Stimulated activated CD8-positive, alpha-beta memory T cell treated with anti-CD3 and anti-CD28 coated beads, Interleukin-4, amount 100 ng/mL, for 24 hours (primary cell): ENCODE results near the gene TBRG4.
A peak's percentile ranks its signal among the peaks of the same experiment; 100 is the strongest.
"Not testable (repeated sequence)": the region's sequence is repeated elsewhere in the genome, so short reads cannot be mapped to it uniquely, and the experiment has no call there.

Source experiments
- DNase-seq: peaks from one replicate; pipeline ENCODE4 v3.0.0-alpha.2; 2020; ENCODE audit warnings: low read depth

The TBRG4 gene

GRCh38 chr7:45111298-45112223 lies at the start of gene TBRG4:
TBRG4 (minus strand) TSS chr7:45111697; CDS start chr7:45109237, 2,460 bp downstream.
- peak; percentile 94 for DNase-seq

DNA sequence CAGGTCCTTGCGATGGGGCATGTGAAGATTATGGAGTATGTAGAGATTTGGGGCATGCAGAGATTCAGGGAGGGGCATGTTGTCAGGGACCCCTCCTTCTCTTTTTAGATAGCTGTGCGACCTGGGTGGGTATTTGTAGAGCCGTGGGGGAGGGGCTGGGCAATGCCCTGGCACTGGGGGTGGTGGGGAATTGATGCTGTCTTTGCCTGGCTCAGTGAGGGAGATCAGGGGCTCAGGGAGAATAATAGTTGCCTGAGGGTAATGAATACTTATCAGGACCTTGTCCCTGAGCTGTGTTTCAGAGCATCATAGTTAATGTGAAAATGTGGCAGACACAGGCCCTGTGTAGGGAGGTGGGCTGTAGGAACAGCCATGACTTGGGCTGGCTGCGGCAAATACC lies 49.6 kb upstream of the TBRG4 start:
- no peak for DNase-seq

DNA sequence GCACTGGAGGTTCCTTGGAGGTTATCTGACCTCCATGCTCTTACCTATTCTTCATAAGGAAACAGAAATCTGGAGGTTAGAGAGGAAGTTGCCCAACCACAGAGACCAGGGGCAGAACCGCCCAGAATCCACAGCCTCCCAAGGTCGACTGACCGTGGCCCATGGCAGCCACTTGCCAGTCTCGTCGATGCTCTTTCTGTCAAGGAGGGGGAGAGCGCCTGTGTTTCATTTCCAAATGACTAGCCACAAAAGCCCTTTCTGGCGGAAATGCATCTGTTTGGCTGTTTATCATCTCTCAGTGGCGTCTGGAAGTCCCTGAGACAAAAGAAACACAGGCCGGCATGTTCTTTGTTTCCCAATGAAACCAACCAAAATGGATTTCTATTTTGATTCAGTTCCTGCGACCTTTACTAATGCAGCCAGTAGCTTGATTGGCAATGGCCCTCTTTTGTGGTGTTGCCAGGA lies 49.0 kb upstream of the TBRG4 start:
- no peak for DNase-seq

- no peak for DNase-seq
These were observed 47.8 kb upstream of the TBRG4 start for GRCh38 chr7:45159296-45159695.

DNA sequence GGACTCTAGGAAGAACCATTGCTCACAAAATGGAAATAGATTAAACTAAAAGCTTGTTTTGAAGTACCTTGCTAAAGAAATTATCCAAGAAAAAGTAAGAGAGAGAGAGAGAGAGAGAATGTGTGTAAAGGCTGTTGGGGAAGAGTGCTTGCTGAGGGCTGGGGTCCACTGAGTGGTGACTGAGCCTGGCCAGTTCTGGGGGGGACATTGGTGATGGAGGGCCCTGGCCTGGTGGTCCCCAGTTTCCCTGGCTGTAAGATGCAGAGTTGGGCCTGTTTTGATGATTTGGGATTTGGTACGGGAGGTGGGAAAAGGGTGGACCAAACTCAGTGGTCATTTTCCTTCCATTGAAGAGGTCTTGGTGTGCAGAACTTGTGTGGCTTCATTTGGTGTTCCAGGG lies 47.0 kb upstream of the TBRG4 start:
- DNase-seq: no peak

DNA sequence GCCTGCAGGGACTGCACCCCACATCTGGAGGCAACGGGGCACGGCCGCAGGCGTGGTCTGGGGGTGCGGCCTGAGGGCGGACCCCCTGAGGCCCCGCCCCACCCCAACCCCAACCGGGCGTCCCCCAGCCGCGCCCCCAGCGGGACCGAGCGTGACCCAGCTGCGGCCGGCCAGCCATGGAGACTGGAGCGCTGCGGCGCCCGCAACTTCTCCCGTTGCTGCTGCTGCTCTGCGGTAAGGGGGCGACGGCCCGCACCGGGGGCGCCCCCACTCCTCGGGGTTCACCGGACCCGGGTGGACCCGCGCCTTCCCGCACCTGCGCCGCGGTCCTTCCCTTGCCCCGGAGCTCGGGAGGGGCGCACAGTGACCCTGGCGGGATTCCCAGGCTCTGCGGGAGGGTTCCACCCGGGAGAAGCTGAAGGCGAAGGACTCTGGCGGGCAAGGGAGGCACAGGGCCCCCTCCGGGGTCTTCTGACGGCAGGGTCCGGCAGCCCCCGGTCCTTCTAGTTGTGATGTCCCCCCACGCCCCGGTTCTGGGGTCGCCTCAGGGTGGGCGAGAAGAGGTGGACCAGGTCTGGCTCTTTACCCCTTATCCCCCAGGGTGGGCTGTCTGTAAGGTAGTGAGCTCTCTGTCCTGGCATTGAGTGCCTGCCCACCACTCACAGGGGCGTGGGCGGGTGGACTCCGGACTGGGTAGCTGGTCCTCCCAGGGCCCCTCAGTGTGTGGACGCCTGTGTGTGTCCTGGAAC lies 46.3 kb upstream of the TBRG4 start, which contains the start of gene RAMP3:
Gene RAMP3 (plus strand): TSS at position 139 of the 749 bp plus-strand sequence. CDS start 38 bp downstream, at position 177.
- no peak for DNase-seq

GRCh38 chr7:45157286-45157652 lies 45.8 kb upstream of the TBRG4 start:
- no peak for DNase-seq

GRCh38 chr7:45156516-45157272 lies 45.2 kb upstream of the TBRG4 start:
- no peak for DNase-seq

GRCh38 chr7:45155941-45156340 lies 44.4 kb upstream of the TBRG4 start:
- DNase-seq: no peak

- DNase-seq: no peak
These were observed 43.9 kb upstream of the TBRG4 start for GRCh38 chr7:45155357-45155900.

DNA sequence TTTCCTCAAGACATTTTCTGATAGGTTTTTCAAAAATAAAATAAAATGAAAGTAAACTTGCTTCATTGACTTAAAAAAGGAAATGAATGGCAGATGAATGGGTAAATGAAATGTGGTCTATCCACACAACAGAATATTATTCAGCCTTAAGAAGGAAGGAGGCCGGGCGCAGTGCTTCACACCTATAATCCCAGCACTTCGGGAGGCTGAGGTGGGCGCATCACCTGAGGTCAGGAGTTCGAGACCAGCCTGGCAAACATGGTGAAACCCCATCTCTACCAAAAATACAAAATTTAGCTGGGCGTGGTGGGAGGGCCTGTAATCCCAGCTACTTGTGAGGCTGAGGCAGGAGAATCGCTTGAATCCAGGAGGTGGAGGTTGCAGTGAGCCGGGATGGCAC lies 42.4 kb upstream of the TBRG4 start:
- DNase-seq: not testable (repeated sequence)

DNA sequence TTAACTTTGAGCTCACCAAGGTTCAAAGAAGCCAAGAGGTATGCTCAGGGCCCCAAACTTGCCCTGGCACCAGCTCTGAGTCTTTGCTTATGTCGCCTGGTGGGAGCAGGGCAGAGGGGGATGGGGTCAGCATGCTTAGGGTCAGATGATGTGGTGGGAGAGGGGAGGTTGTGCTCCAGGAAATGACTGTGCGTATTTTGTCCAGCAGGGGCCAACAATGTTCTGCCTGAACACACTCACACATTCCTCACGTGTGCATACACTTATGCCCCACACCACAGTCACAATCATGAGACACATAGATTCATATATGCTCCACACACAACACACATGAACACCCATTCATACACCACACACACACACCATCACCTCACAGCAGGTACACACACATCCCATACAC lies 41.7 kb upstream of the TBRG4 start:
- no peak for DNase-seq

DNA sequence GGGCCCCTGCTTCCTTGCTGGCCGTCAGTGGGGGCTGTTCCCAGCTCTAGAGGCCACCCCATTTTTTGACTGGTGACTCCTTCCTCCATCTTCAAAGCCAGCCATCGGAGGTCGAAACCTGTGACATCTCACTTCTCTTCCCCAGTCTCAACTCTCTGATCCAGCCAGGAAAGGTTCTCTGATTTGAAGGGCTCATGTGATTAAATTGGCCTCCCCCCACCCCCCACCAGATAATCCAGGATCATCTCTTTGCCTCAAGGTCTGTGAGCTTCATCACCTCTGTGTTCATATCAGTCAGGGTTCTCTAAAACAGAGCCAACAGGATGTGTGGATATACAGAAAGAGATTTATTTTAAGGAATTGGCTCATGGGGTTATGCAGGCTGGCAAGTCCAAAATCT lies 40.5 kb upstream of the TBRG4 start:
- no peak for DNase-seq

- DNase-seq: no peak
These were observed 39.7 kb upstream of the TBRG4 start for GRCh38 chr7:45151131-45151684.

DNA sequence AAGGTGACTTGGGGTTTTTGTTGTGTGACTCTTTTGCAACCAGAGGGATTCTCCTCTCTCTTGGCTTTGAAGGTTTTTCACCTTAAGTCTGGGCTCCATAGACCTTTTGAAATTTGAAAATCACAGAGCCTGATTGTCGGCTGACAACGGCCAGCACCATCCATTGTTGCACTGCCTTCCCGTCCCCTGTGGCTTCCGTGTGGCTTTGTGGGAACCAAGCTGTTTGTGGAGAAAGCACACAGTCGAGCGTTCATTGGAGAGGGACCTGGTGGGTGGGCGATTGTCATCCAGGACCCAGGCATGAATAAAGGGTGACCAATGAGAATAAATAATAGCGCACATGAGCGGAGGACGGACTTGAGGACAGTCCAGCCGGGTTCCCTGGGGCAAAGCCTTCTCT lies 38.7 kb upstream of the TBRG4 start:
- no peak for DNase-seq

DNA sequence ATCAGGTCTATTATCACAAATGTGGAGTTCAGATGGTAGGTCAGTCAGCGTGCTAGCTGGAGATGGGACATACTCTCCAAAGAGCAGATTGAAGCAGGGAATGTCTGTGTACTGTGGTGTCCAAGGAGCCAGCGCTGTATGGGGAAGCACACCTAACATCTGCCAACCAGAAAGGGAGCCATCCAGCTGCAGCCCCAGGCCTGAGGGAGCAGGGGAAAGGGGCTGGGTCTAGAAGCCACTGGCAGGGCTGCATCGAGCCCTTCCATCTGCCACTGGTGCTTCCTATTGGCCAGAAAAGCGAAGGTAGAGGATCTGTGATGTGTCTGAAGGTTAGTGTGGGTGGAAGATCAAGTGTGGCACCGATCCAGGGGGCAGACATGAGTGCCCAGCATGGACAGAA lies 38.1 kb upstream of the TBRG4 start:
- DNase-seq: no peak

DNA sequence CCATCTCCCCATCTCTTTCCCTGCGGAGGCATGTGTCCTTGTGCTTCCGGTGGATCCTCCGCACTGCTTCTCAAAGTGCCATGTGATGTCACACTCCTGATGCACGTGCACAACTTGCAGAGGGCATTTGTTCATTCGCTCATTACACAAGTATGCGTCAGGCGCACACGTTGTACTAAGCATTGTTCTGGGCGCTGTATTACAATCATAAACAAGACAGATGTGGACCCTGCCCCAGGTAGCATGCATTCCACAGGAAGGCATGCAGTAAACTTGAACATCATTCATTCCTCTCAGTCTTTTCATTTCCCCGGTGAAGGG lies 37.1 kb upstream of the TBRG4 start:
- DNase-seq: no peak

GRCh38 chr7:45147858-45148652 lies 36.6 kb upstream of the TBRG4 start:
- no peak for DNase-seq

DNA sequence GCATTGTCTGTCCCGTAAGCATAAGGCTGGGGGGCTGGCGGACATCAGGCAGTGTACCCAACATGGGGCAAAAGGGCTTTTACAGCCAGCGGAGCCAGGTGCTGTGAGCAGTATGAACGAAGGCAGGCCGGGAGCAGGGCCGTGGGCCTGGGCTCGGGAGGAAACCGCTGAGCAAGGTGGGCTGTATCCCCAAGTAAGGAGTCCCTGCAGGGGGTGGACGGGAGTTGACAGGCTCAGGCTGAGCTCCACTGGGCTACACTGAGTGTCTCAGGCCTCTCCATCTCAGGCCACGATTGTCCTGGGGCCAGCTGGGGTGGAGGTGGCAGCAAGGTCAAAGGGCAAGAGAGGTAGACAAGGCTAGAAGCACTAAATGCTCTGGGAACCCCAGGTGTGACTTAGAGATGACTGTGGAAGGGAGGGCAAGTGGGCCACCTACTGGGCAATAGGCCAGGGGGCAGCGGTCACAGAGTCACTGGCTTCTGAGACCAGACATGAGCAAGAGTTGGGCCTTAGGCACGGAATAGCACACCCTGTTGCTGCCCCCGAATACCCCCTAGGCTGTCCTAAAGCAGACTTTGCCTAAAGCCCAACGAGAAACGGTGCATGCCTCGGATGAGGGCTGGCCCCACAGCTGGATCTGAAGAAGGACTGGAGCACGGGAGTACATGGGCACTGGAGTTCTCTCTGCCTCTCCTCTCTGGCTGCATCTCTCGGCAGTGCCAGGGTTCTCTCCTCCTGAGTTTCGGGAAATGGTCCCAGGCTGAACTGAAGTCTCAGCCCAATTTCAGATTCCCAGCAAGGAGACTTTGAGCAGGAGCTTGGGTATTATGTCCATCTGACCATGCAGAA lies 35.3 kb upstream of the TBRG4 start:
- no peak for DNase-seq

- DNase-seq: no peak
These were observed 34.4 kb upstream of the TBRG4 start for GRCh38 chr7:45145881-45146280.
